BLaER1 (cell line): ENCODE results near the gene DIPK1B.
"Not testable (repeated sequence)": the region's sequence is repeated elsewhere in the genome, so short reads cannot be mapped to it uniquely, and the experiment has no call there.

Experiments used
- H3K27ac ChIP-seq: shearing (Covaris generic); formaldehyde crosslinking; 2 replicates; pipeline ENCODE4 v1.8.1; 2022
- H3K27me3 ChIP-seq: shearing (Covaris generic); formaldehyde crosslinking; 2 replicates; pipeline ENCODE4 v1.8.1; 2022
- H3K36me3 ChIP-seq: shearing (Covaris generic); formaldehyde crosslinking; 2 replicates; pipeline ENCODE4 v1.8.1; 2022
- H3K4me1 ChIP-seq: shearing (Covaris generic); formaldehyde crosslinking; 2 replicates; pipeline ENCODE4 v1.8.1; 2022
- H3K4me2 ChIP-seq: shearing (Covaris generic); formaldehyde crosslinking; 2 replicates; pipeline ENCODE4 v1.8.1; 2022
- H3K4me3 ChIP-seq: shearing (Covaris generic); formaldehyde crosslinking; 2 replicates; pipeline ENCODE4 v1.8.1; 2022
- H3K9ac ChIP-seq: shearing (Covaris generic); formaldehyde crosslinking; 2 replicates; pipeline ENCODE4 v1.8.1; 2022
- H3K9me3 ChIP-seq: shearing (Covaris generic); formaldehyde crosslinking; 2 replicates; pipeline ENCODE4 v1.8.1; 2022
- H4K20me1 ChIP-seq: shearing (Covaris generic); formaldehyde crosslinking; 2 replicates; pipeline ENCODE4 v1.8.1; 2022
- Cebpa-rat ChIP-seq: shearing (Covaris generic); IDR thresholded peaks from 2 replicates; pipeline ENCODE4 v1.8.1; 2022

DIPK1B gene

DNA sequence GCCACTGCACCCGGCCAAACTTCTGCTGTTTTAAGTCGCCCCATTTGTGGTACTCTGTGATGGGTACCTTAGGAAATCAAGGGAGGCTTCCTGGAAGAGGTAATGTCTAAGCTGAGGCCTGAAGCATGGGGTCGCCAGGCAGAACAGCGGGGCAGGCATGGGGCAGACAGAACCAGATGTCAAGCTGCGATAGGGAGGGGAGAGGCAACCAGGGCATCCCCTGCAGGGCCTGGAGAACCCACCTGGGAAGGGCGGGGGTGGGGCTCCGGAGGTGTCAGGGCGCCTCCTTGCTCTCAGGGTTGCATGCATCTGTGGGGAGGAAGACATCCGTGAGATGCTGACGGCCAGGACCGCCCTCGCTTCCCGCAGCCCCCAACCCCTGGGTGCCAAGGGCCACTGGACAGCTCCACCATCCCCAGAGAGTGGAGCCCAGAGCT is 49.2 kb downstream of the DIPK1B start:
- Histone ChIP-seq H3K4me2 (peak overlapping the region; percentile 77), H3K27me3 (no peaks in the 10 kb centered on the region), H4K20me1 (no peaks in the 10 kb centered on the region), H3K27ac (peak overlapping the region; percentile 87), H3K9me3 (no peaks in the 10 kb centered on the region), H3K36me3 (no peaks in the 10 kb centered on the region), H3K9ac (no peak overlapping the region; the same call in 1 of the 2 replicates), H3K4me3 (no peak overlapping the region), H3K4me1 (peaks cover 96% of the 10 kb centered on the region)
- TF ChIP-seq Cebpa-rat, result no peak

DNA sequence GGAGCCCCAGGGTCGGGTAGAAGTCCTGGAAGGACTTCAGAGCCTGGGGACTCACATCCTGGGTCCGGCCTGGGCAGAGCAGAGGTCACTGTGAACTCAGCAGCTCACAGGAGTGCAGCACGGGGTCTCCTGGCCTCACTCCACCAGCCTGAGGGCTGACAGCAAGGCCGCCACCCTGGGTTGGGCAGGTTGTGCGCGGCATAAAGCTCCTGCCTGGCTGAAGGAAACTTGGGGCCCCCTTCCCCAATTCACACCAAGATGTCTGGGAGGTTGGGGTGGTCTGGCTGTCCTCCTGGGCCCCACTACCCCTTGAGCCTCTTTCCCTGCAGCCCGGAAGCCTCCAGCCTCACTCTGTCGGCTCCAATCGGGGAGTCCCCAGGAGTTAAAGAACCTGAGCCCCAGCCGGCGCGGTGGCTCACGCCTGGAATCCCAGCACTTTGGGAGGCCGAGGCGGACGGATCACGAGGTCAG is 49.9 kb downstream of the DIPK1B start:
- Histone ChIP-seq H3K4me2 (peak overlapping the region; percentile 77), H3K27ac (peak overlapping the region; percentile 72), H4K20me1 (no peaks in the 10 kb centered on the region), H3K4me1 (peaks cover 96% of the 10 kb centered on the region), H3K9me3 (no peaks in the 10 kb centered on the region), H3K36me3 (no peaks in the 10 kb centered on the region), H3K4me3 (no peak overlapping the region), H3K9ac (peak overlapping the region; percentile 55; the same call in 1 of the 2 replicates), H3K27me3 (no peaks in the 10 kb centered on the region)
- TF ChIP-seq Cebpa-rat, result no peak

DNA sequence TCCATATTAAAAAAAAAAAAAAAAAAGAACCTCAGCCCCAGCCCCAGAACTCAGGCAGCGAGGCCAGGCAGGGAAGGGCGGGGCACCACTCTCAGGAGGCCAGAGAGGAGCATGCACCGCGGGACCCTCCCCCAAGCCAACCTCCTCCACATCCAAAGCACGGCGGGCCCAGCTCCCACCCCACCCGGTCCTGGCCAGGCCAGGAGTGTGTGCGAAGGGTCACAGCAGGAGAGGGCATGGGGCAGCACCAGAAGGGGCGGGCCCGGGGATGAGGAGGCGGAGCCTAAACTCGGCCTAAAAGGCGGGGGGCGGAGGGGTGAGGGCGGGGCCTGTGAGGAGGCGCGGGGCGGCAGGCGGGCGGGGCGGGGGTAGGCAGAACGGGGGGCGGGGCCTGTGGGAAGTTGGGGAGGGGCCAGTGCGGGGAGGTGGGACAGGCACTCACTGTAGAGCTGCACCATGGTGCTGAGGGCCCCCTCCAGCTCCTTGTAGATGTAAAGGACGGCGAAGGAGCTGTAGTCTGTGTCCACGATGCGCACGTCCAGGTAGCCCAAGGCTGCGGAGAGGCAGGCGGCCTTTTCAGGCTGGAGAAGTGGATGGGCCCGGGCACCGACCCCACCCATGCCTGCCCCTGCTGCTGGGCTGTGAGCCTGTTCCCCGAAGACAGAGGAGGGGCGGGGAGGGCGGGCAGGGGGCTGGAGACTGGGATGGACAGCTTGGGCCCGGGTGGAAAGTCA is 50.7 kb downstream of the DIPK1B start:
- peak overlapping the region; percentile 82 for H3K4me2 ChIP-seq

DNA sequence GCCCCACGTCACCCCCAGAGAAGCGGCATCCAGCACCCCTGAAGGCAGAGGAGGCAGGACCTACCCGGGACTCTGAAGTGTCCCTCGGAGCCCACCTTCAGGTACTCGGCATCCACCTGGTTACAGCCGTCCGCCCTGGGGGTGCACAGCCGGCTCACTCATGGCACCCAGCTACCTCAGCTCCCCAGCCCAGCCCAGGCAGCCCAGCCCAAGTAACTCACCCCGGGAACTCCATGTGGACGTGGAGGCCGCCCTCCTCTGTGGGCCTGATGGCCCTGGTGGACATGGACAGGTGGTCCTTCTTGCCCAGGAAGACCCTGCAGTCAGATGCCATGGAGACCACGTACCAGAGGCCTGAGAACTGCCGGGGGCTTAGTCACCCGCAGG is 51.3 kb downstream of the DIPK1B start:
- no peaks in the 10 kb centered on the region for H4K20me1 ChIP-seq
- H3K27me3 ChIP-seq, result no peaks in the 10 kb centered on the region
- peak overlapping the region; percentile 33; the same call in 1 of the 2 replicates for H3K4me3 ChIP-seq
- H3K9ac ChIP-seq, result no peak overlapping the region
- peaks cover 95% of the 10 kb centered on the region for H3K4me1 ChIP-seq
- H3K36me3 ChIP-seq, result no peaks in the 10 kb centered on the region
- TF ChIP-seq Cebpa-rat, result no peak
- H3K4me2 ChIP-seq, result peak overlapping the region; percentile 82
- no peaks in the 10 kb centered on the region for H3K9me3 ChIP-seq
- H3K27ac ChIP-seq, result peak overlapping the region; percentile 68; the same call in 1 of the 2 replicates

More for the DNA sequence above, 50.7 kb downstream of the DIPK1B start:
- Histone ChIP-seq H3K9ac (no peak overlapping the region), H3K27ac (peak overlapping the region; percentile 68; the same call in 1 of the 2 replicates), H3K9me3 (no peaks in the 10 kb centered on the region), H3K4me1 (peaks cover 96% of the 10 kb centered on the region), H3K4me3 (peak overlapping the region; percentile 41; the same call in 1 of the 2 replicates), H3K27me3 (no peaks in the 10 kb centered on the region), H4K20me1 (no peaks in the 10 kb centered on the region), H3K36me3 (no peaks in the 10 kb centered on the region)
- no peak for TF ChIP-seq Cebpa-rat

DNA sequence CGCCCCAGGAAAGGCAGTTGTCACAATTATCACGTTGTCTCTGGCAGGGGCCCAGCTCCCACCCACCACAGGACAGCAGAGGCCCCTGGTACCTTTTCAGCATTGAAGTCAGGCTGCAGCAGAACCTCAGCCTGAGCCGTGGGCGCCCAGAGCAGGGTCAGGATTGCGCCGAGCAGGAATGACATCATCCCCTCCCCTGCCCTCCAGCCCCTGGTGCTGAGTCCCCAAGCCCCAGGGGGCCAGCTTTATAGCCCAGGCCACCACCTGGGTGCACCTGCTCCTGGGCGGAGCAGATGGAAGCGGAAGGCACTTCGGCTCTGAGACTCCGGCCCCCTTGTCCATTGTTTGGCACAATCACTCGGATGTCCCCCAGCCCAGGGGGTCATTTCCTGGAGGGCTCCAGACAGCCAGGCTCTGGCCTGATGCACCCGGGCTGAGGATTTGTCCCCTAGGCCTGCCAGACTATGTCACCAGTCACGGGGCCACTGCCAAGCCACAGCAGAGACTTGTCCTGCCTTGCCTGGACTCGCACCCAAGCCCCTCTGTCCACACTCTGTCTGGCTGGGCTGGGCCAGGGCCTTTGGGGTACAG is 52.0 kb downstream of the DIPK1B start, which contains the start of gene LCN15:
LCN15 (minus strand) TSS at position 218 of the 591 bp plus-strand sequence; CDS start at position 188, 30 bp downstream.
- Histone ChIP-seq H3K4me1 (peaks cover 90% of the 10 kb centered on the region), H3K4me2 (peak within 1 kb of the TSS; percentile 82), H3K27me3 (no peaks in the 10 kb centered on the region), H3K9me3 (no peaks in the 10 kb centered on the region), H3K27ac (peak within 1 kb of the TSS; percentile 68), H3K36me3 (no peaks in the 10 kb centered on the region), H3K4me3 (peak within 1 kb of the TSS; percentile 33; the same call in 1 of the 2 replicates), H3K9ac (0 out of 2 replicates have a peak within 1 kb of the TSS, but pooled peaks have one; percentile 15), H4K20me1 (no peaks in the 10 kb centered on the region)
- no peak for TF ChIP-seq Cebpa-rat

DNA sequence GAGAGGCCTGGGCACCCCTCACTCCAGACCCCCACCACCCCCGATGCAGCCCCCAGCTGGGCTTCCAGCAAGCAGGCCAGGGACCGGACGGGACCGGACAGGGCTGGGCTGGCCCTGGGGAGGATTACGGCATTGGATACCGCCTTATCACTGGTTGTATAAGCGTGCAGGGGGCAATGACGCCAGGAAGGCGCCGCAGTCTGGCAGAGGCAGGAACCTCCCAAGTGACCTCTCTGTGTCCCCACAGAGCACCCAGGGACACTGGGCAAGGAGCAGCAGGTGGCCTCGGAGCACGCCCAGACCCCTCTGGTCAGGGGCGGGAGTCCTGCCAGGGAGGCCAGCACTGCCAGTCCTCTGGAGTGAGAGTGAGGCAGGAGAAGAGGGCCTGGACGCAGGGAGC is 52.7 kb downstream of the DIPK1B start:
- Histone ChIP-seq H3K27ac (peak overlapping the region; percentile 68), H3K36me3 (no peaks in the 10 kb centered on the region), H4K20me1 (no peaks in the 10 kb centered on the region), H3K9ac (no peak overlapping the region), H3K27me3 (no peaks in the 10 kb centered on the region), H3K4me1 (peaks cover 88% of the 10 kb centered on the region), H3K4me2 (peak overlapping the region; percentile 82), H3K4me3 (no peak overlapping the region), H3K9me3 (no peaks in the 10 kb centered on the region)
- TF ChIP-seq Cebpa-rat, result no peak

DNA sequence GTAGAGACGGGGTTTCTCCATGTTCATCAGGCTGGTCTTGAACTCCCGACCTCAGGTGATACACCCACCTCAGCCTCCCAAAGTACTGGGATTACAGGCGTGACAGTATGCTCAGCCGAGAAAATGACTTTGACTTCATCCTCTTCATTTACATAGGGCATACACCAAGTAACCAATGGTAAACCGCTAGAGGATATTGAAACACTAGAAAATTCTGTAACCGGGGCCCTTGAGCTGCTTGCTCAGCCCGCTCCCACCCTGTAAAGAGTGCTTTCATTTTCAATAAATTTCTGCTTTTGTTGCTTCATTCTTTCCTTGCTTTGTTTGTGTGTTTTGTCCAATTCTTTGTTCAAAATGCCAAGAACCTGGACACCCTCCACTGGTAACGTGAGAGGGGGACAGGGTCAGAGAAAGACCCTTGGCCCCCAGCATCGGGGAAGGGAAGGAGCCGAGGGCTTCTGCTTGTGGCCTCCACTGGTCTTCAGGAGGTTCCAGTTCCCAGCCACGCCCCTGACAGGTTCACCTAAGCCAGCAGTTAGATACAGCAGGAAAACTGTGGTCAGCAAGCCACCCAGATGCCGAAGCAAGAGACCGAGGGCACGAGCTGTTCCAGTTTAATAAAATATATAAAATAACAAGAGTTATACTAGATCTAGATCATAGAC is 53.5 kb downstream of the DIPK1B start:
- peak overlapping the region; percentile 82 for H3K4me2 ChIP-seq
- not testable (repeated sequence) for H3K4me3 ChIP-seq, H3K9ac ChIP-seq

DNA sequence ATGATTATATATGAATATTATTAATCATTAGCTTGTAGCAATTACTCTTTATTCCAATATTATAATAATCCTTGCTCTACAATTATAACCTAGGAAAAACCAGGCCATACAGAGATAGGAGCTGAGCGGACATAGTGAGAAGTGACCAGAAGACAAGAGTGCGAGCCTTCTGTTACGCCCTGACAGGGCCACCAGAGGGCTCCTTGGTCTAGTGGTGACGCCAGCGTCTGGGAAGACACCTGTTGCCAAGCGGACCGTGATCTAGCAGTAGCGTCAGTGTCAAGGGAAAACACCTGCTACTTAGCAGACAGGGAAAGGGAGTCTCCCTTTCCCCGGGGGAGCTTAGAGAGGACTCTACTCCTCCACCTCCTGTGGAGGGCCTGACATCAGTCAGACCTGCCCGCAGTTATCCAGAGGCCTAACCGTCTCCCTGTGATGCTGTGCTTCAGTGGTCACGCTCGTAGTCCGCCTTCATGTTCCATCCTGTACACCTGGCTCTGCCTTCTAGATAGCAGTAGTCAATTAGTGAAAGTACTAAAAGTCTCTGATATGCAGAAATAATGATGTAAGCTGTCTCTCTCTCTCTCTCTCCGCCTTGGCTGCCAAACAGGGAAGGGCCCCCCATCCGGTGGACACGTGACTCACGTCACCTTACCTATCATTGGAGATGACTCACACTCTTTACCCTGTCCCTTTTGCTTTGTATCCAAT is 54.2 kb downstream of the DIPK1B start:
- not testable (repeated sequence) for H3K9me3 ChIP-seq, H3K4me3 ChIP-seq, H3K27me3 ChIP-seq, H3K9ac ChIP-seq, H3K36me3 ChIP-seq, H4K20me1 ChIP-seq
- H3K4me1 ChIP-seq, result peaks cover 73% of the 10 kb centered on the region
- peak overlapping the region; percentile 82 for H3K4me2 ChIP-seq
- peak overlapping the region; percentile 68 for H3K27ac ChIP-seq

More for the DNA sequence above, 53.5 kb downstream of the DIPK1B start:
- not testable (repeated sequence) for H3K36me3 ChIP-seq, H3K9me3 ChIP-seq, H3K27me3 ChIP-seq, H4K20me1 ChIP-seq
- H3K4me1 ChIP-seq, result peaks cover 80% of the 10 kb centered on the region
- peak overlapping the region; percentile 68 for H3K27ac ChIP-seq

DNA sequence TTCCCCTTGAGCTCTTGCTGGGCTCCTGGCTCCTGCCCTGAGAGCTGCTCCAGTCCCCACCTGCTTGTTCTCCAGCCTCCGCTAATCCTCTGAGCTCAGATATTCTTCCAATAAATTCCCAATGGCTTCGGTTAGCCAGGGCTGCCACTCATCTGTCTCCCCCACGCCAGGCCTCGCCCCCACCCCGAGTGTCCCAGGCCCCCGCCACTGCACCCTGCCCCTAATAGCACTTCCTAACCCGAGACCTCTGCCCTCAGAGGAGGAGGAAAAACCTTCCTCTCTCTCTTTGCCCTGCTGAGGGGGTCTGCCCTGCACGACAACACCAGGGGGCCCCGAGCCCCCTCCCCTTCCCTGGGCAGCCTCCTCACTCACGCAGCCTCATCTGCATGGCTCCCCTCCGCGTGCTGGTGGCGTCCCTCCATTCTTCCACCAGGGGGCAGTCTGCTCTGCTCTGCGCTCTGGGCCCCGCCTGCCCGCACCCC is 57.4 kb downstream of the DIPK1B start:
- no peak for TF ChIP-seq Cebpa-rat
- Histone ChIP-seq H3K27me3 (no peaks in the 10 kb centered on the region), H3K27ac (no peak overlapping the region), H3K4me1 (peaks cover 56% of the 10 kb centered on the region), H4K20me1 (no peaks in the 10 kb centered on the region), H3K4me2 (peak overlapping the region; percentile 39; the same call in 1 of the 2 replicates), H3K9ac (no peak overlapping the region), H3K36me3 (no peaks in the 10 kb centered on the region), H3K9me3 (peaks cover 10% of the 10 kb centered on the region; the same call in 1 of the 2 replicates), H3K4me3 (no peak overlapping the region)
